Testis (tissue), 2 donors: ENCODE data around the gene FAM107A.

Experiments
- POLR2A ChIP-seq: fragments of 450-650 bp; IDR thresholded peaks from one replicate; pipeline ENCODE4 v1.6.1; 2017; ENCODE audit warnings: antibody characterized with exemption, mild to moderate bottlenecking, moderate library complexity
- TF ChIP-seq, protein P1 (sequence below), 3 experiments: fragments of 450-650 bp in 2 of 3; fragments of 200-600 bp in 1 of 3; sonication (generic) in 1 of 3; IDR thresholded peaks; one replicate each; pipeline ENCODE4 v1.5.1; 2016 to 2019; ENCODE audit warnings: antibody characterized with exemption in 3 of 3, mild to moderate bottlenecking in 2 of 3, moderate library complexity in 1 of 3

DNA sequence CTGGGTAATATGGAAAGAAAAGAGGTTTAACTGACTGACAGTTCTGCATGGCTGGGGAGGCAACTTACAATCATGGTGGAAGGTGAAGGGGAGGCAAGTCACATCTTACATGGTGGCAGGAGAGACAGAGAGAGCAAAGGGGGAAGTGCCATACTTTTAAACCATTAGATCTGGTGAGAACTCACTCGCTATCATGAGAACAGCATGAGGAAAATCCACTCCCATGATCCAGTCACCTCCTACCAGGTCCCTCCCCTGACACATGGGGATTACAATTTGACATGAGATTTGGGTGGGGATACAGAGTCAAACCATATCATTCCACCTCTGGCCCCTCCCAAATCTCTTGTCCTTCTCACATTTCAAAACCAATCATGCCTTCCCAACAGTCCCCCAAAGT lies 24.2 kb downstream of the FAM107A start:
- TF ChIP-seq, protein P1, sequence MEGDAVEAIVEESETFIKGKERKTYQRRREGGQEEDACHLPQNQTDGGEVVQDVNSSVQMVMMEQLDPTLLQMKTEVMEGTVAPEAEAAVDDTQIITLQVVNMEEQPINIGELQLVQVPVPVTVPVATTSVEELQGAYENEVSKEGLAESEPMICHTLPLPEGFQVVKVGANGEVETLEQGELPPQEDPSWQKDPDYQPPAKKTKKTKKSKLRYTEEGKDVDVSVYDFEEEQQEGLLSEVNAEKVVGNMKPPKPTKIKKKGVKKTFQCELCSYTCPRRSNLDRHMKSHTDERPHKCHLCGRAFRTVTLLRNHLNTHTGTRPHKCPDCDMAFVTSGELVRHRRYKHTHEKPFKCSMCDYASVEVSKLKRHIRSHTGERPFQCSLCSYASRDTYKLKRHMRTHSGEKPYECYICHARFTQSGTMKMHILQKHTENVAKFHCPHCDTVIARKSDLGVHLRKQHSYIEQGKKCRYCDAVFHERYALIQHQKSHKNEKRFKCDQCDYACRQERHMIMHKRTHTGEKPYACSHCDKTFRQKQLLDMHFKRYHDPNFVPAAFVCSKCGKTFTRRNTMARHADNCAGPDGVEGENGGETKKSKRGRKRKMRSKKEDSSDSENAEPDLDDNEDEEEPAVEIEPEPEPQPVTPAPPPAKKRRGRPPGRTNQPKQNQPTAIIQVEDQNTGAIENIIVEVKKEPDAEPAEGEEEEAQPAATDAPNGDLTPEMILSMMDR (IDR thresholded peaks at IDR 0.05) = no peak
- no peak for TF ChIP-seq POLR2A
